Retinal pigment epithelial cell (primary cell): ENCODE measurements around the gene SNRPE.

ENCODE experiments used
- DNase-seq: peaks from one replicate; pipeline ENCODE4 v3.0.0-alpha.2; 2010; ENCODE audit warnings: low read depth
- H3K4me3 ChIP-seq: 2 replicates; pipeline ENCODE4 v1.5.1; 2011; ENCODE audit warnings: mild to moderate bottlenecking, low read length, control low read depth, moderate library complexity
- TF ChIP-seq, protein P1 (sequence below): conservative IDR thresholded peaks from 2 replicates; pipeline ENCODE4 v1.5.1; 2011; ENCODE audit warnings: low read depth, low read length, control low read depth, inconsistent platforms

Gene SNRPE

DNA sequence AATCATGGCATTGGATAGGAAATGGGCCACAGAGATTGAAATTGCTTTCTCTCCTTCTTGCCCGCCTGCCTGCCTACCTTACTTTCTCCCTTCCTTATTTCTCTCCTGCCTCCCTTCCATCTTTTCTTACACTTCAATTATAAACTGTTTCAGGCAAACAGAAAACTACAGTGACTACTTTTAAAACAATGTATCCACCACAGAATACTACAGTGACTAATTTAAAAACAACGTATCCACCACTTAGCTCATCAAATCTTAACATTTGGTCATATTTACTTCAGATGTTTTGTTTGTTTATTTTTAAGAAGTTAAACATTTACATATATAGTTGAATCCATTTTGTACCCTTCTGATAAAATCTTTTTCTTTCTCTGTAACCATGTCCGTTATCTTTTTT is 54.4 kb downstream of the SNRPE start:
- no peak for DNase-seq
- TF ChIP-seq, protein P1, sequence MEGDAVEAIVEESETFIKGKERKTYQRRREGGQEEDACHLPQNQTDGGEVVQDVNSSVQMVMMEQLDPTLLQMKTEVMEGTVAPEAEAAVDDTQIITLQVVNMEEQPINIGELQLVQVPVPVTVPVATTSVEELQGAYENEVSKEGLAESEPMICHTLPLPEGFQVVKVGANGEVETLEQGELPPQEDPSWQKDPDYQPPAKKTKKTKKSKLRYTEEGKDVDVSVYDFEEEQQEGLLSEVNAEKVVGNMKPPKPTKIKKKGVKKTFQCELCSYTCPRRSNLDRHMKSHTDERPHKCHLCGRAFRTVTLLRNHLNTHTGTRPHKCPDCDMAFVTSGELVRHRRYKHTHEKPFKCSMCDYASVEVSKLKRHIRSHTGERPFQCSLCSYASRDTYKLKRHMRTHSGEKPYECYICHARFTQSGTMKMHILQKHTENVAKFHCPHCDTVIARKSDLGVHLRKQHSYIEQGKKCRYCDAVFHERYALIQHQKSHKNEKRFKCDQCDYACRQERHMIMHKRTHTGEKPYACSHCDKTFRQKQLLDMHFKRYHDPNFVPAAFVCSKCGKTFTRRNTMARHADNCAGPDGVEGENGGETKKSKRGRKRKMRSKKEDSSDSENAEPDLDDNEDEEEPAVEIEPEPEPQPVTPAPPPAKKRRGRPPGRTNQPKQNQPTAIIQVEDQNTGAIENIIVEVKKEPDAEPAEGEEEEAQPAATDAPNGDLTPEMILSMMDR: no peak

DNA sequence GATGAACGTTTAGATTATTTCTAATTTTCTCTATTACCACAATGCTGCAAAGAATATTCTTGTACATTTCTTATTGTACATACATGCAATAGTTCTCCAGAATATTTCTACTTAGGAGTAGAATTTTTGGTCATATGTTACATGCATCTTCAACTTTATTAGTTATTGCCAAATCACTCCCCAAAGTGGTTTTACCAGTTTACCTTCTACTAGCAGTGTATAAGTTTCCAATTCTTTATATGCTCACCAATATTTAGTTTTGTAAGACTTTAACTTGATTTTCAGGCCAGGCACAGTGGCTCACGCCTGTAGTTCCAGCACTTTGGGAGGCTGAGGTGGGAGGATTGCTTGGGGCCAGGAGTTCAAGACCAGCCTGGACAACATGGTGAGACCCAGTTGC is 55.4 kb downstream of the SNRPE start:
- no peak for DNase-seq
- no peak overlapping the region for H3K4me3 ChIP-seq
- TF ChIP-seq, protein P1: no peak

More for the DNA sequence above, 54.4 kb downstream of the SNRPE start:
- H3K4me3 ChIP-seq: no peak overlapping the region
